GM21619 (cell line): Measurements from ENCODE around the gene APCDD1L.
"Not testable (repeated sequence)": the region's sequence is repeated elsewhere in the genome, so short reads cannot be mapped to it uniquely, and the experiment has no call there.

Experiments
- ATAC-seq: cut with Tn5 transposase; IDR thresholded peaks from one replicate; pipeline ENCODE4 v1.9.1; 2021; ENCODE audit not compliant: unreplicated experiment

The APCDD1L gene

DNA sequence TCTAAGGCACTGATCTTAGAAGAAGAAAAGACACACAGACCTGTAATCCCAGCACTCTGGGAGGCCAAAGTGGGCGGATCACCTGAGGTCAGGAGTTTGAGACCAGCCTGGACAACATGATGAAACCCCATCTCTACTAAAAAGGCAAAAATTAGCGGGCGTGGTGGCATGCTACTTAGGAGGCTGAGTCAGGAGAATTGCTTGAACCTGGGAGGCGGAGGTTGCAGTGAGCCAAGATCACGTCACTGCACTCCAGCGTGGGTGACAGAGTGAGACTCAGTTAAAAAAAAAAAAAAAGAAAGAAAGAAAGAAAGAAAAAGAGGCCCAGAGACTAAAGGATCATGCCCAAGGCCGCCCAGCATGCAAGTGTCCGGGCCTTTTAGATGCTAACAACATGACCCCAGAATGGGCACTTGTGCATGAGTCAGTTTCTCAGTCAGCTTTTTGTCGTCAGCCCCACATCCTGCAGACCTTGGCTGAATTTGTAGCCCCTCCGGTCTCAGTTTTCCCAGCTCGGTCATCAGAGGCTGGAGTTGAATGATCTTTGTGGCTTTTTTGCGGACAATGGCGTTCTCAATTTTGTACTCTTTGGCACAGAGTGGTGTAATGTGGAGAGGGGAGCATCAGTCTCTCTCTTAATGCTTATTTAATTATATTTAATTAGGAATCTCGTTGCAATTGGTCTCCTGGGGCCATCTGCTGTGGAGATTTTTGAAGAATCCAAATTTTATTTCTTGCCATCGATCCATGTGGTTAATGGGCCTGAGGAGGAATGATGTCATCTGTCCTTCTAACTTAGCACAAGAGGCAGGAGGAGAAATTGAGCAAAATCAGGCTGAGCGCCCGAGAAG, 30.6 kb upstream of the APCDD1L start:
- ATAC-seq = no peak

DNA sequence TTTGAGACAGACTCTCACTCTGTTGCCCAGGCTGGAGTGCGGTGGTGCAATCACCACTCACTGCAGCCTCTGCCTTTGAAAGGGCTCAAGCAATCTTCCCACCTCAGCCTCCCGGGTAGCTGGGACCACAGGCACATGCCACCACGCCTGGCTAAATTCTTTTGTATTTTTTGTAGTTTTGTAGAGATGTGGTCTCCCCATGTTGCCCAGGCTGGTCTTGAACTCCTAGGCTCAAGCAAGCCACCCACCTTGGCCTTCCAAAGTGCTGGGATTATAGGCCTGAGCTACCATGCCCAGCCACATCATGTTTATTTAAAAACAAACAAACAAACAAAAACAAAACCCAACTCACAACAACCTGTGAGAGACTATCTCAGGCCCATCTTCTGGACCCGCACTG, 29.7 kb upstream of the APCDD1L start:
- no peak for ATAC-seq

- no peak for ATAC-seq
Measured at GRCh38 chr20:58544286-58544685, 29.1 kb upstream of the APCDD1L start.

- no peak for ATAC-seq
Measured at GRCh38 chr20:58543274-58543673, 28.1 kb upstream of the APCDD1L start.

- no peak for ATAC-seq
Measured at GRCh38 chr20:58542411-58543095, 27.4 kb upstream of the APCDD1L start.

GRCh38 chr20:58542034-58542410, 26.8 kb upstream of the APCDD1L start:
- ATAC-seq = not testable (repeated sequence)

DNA sequence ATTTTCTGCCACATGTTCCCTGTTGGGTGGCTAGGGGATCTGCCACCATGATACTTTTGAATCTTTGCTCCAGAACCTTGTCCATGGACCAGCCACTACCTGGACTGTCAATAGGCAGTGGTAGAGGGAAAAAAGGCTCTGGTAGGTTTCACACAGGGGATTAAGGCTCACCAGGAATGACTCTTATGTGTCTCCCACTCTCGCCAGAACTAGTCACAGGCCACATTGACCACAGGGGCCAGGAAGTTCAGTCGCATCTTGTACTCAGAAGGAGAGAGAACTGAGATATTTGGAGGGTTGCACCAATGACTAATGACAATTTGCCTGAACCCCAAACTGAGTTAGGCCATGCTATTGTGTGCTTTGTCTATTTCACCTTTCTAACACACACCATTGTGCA, 23.6 kb upstream of the APCDD1L start:
- ATAC-seq = no peak

DNA sequence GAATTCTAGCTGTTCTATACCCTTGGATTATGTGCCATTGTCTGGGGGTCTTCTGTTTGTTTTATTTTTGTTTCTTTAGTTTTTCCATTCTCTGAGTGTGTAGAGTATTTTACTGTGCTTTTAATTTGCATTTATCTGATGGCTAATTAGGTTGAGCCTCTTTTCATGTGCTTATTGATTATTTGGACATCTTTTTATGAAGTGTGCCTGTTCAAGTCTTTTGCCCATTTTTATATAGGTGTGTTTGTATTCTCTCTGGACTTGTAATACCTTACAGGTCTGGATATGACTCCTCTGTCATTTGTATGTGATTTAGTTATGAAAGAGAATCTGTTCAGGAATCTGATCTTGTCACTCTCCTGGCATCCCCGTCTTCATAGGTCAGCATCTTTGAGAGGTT, 22.6 kb upstream of the APCDD1L start:
- no peak for ATAC-seq

GRCh38 chr20:58536289-58536688, 21.1 kb upstream of the APCDD1L start:
- ATAC-seq = no peak

GRCh38 chr20:58531657-58532056, 16.5 kb upstream of the APCDD1L start:
- no peak for ATAC-seq

GRCh38 chr20:58531063-58531462, 15.9 kb upstream of the APCDD1L start:
- ATAC-seq = no peak

GRCh38 chr20:58528412-58528811, 13.2 kb upstream of the APCDD1L start:
- no peak for ATAC-seq

GRCh38 chr20:58526411-58526810, 11.2 kb upstream of the APCDD1L start:
- no peak for ATAC-seq

- ATAC-seq = no peak
Measured at GRCh38 chr20:58524814-58525213, 9.6 kb upstream of the APCDD1L start.

DNA sequence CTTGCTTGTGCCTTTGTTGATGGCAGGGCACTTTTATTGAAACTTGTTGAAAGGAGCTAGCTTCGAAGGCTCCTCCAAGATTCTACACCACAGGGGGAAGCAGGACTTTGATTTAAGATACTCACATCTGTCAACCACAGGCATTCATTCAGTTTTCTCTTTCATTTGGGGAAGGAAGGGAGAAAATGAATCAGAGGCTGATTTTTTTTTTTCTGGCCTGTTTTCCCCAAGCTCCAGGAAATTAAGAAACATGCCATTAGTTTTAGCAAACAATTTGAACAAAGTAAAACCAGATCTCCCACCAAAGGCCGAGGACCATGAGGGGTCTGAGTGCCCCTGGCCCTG, 8.7 kb upstream of the APCDD1L start:
- ATAC-seq = no peak

DNA sequence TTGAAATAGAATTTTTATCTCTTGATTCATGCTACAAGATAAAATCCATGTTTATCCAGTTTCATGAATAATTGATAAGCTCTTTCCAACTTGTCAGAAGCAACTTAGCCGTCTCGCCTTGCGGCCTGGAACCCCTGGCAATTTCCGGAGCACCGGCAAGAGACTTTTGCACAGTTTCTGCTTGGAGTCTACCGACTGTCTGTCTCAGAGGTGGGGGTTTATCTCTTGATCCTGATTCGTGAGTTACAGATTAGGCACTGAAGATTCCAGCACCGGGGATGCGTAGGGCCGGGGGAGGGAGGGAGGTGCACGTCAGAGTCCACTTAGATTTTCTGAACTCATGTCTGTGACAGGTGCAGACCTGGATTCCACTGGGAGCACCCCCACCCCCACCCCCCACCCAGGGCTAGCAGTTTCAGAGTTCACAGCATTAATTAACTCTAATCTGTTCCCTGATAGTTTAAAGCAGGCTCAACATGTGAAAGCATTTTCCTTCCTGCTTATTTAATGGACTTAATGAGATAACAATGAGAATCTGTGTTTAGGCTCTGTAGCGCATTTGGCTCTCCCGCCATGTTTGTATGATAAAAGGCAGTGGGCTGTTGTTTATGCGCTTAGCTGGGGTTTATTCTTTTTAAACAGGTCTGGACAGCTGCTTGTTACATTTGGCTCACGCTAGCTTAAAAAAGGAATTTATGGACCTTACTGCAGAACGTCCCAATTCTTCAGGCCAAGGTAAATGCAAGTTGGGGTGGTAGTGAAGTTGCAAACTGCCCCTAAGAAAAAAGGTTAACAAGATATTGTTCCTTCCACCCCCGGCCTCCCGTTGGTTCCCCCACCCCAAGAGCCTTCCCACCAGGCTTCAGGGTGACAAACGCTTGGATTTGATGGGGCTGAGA, 8.1 kb upstream of the APCDD1L start:
- ATAC-seq = no peak

DNA sequence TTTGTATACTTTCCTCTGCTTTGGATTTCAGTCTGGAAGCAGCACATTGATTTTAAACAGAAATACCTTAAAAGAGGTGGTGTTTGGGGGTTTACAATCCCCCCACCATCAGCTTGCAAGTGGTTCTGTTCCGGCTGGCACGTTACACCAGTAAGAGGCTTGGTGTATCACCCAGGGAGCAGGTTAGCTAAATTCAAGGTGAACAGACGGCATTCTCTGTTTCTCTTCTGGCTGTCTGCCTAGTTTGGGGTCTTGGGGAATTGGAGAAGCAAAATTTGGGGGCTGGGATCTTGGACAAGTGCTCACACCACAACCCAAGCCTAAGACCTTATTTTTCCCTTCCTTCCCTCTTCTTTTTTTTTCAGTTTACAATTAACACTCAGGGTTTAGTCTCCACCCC, 7.5 kb upstream of the APCDD1L start:
- no peak for ATAC-seq

DNA sequence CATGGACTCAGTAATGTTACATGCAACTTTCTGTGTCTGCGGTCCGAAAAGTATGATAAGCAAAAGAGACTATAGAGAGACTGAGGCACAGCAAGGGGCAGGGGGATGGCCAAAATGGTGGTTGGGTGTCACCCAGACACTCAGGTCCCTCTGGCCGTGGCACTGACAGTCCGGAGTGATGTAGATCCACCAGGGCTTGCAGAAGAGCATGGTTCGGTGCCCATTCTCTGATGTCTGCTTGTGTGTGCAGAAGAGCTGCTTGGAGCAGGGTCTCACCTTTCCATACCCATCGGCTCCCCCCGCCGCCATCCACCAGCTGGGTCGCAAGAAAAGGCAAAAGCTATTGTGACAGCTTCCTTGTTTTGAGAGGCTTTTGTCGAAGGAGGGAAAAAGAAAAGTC, 6.6 kb upstream of the APCDD1L start:
- ATAC-seq = no peak

- no peak for ATAC-seq
Measured at GRCh38 chr20:58519940-58520712, 4.9 kb upstream of the APCDD1L start.

GRCh38 chr20:58518896-58519593, 3.8 kb upstream of the APCDD1L start:
- ATAC-seq = no peak
